ENCODE measurements around the gene EDAR.

GRCh38 chr2:108980076-108980475 is 8.9 kb downstream of the EDAR start:
- TF ChIP-seq CTCF (IDR thresholded peaks at IDR 0.05) = no peak
- no peak for TF ChIP-seq EP300 (IDR thresholded peaks at IDR 0.05)

All from esophagus muscularis mucosa (tissue), 3 donors.